Pancreas (tissue), 10 donors: ENCODE data around the gene KNL1. TPM values are rescaled to one million over a fixed set of nuclear protein-coding genes. Genes with fewer than 3 reads are reported as not detected.

Source experiments
- ATAC-seq, 4 donors: fragments of 200-7000 bp; cut with Tn5 transposase; one replicate each; pipeline versions ENCODE4 v1.8.0 to v1.9.1; 2020; ENCODE audit warnings: mild to moderate bottlenecking in 4 of 4, moderate library complexity in 4 of 4
- DNase-seq, 6 donors: peaks; one replicate each; pipeline ENCODE4 v3.0.0-alpha.2; 2020
- FAIRE-seq: peaks from 2 replicates; lab custom pipeline; 2012; peaks lifted over from hg19 to GRCh38; lab: Jason Lieb, UNC
- H3K27ac ChIP-seq, 4 donors: fragments of 200-600 bp; sonication (generic); 1 replicate in 3 of 4; 2 replicates in 1 of 4; pipeline versions ENCODE4 v1.5.0 to v1.8.0; 2020
- H3K27me3 ChIP-seq, 4 donors: fragments of 200-600 bp; one replicate each; pipeline ENCODE4 v1.8.0; 2021
- H3K36me3 ChIP-seq, 3 donors: fragments of 200-600 bp; sonication (generic) in 1 of 3; one replicate each; pipeline versions ENCODE4 v1.5.0 to v1.8.0; 2020 to 2021
- H3K4me1 ChIP-seq, 3 donors: fragments of 200-600 bp; one replicate each; pipeline ENCODE4 v1.8.0; 2021
- H3K4me3 ChIP-seq, 4 donors: fragments of 200-600 bp; sonication (generic) in 2 of 4; one replicate each; pipeline versions ENCODE4 v1.5.0 to v1.8.0; 2020 to 2021
- H3K9me3 ChIP-seq, 4 donors: fragments of 200-600 bp; one replicate each; pipeline ENCODE4 v1.8.0; 2021
- WGBS, 2 donors: extraction: QIAGEN DNeasy Blood & Tissue Kit; methylation state at CpG; one replicate each; pipeline ENCODE4 v1.1.7; 2013; 5-methylcytosine and 5-hydroxymethylcytosine counted together
- intact Hi-C, 3 donors: fragments of 100-400 bp; cut with DNase I; formaldehyde crosslinking; loops; one replicate each; pipeline versions ENCODE4 v1.11.1 to v1.14.2; 2022
- polyA plus RNA-seq, 2 donors: library from polyadenylated mRNA; stranded (reverse); fragments of 200-250 nt; gene quantifications; one replicate each; pipeline ENCODE4 v1.2.3, GENCODE V29; 2013
- total RNA-seq, 6 donors: library from RNA; stranded (reverse); fragmentation: NEBNext Ultra II Directional in 4 of 6; extraction: Animal tissue kit (Norgen Biotek cat#: 25700) in 4 of 6; gene quantifications; one replicate each; pipeline versions ENCODE4 v1.2.1 to v1.2.4, GENCODE V29; 2021 to 2023
- TF ChIP-seq, protein P1 (sequence below), 4 donors: fragments of 200-600 bp; sonication (generic) in 3 of 4; IDR thresholded peaks; one replicate each; pipeline versions ENCODE4 v1.5.0 to v1.8.0; 2021; ENCODE audit warnings: antibody characterized with exemption in 4 of 4
- donor health status: healthy with polysubstance abuse.
- donor health status: DM: no; HTN: no; CAD: no; lungs with moderate emphysema.
- donor health status: DM: no; HTN: no; CAD: no.
- donor health status: control.
- donor health status: control.
- donor health status: Bipolar disorder and iron deficiency.
- donor health status: DM: yes; HTN: yes; CAD: no.
- donor health status: DM: no; HTN: no; CAD: no.
- donor health status: DM: no; HTN: no; CAD: no.
- donor health status: DM: yes; HTN: yes; CAD: no.

Gene KNL1
- total and polyA plus RNA-seq, 8 donors: 0.02 to 0.90 (median 0.29) TPM

GRCh38 chr15:40618906-40619305 lies 24.9 kb downstream of the KNL1 start:
- Histone ChIP-seq H3K9me3 (no peaks in the 10 kb centered on the region), H3K36me3 (no peaks in the 10 kb centered on the region), H3K27ac (no peak overlapping the region), H3K4me3 (no peak overlapping the region), H3K4me1 (no peaks in the 10 kb centered on the region), H3K27me3 (no peaks in the 10 kb centered on the region)
- FAIRE-seq (no peak), ATAC-seq (no peak), DNase-seq (no peak)
- TF ChIP-seq, protein P1, sequence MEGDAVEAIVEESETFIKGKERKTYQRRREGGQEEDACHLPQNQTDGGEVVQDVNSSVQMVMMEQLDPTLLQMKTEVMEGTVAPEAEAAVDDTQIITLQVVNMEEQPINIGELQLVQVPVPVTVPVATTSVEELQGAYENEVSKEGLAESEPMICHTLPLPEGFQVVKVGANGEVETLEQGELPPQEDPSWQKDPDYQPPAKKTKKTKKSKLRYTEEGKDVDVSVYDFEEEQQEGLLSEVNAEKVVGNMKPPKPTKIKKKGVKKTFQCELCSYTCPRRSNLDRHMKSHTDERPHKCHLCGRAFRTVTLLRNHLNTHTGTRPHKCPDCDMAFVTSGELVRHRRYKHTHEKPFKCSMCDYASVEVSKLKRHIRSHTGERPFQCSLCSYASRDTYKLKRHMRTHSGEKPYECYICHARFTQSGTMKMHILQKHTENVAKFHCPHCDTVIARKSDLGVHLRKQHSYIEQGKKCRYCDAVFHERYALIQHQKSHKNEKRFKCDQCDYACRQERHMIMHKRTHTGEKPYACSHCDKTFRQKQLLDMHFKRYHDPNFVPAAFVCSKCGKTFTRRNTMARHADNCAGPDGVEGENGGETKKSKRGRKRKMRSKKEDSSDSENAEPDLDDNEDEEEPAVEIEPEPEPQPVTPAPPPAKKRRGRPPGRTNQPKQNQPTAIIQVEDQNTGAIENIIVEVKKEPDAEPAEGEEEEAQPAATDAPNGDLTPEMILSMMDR (IDR thresholded peaks at IDR 0.05): no peak
- intact Hi-C loops: no loop called here

DNA sequence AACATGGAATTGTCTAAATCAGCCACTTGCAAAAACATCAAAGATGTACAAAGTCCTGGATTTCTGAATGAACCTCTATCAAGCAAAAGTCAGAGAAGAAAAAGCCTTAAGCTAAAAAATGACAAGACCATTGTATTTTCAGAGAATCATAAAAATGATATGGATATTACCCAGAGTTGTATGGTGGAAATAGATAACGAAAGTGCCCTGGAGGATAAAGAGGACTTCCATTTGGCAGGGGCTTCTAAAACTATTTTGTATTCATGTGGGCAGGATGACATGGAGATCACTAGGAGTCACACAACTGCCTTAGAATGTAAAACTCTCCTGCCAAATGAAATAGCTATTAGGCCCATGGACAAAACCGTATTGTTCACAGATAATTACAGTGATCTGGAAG lies 29.3 kb downstream of the KNL1 start:
- no peak for ATAC-seq
- Histone ChIP-seq H3K4me3 (no peak overlapping the region), H3K36me3 (no peaks in the 10 kb centered on the region), H3K9me3 (no peaks in the 10 kb centered on the region), H3K27me3 (no peaks in the 10 kb centered on the region), H3K4me1 (no peaks in the 10 kb centered on the region), H3K27ac (no peak overlapping the region)
- intact Hi-C loops: no loop called here
- FAIRE-seq: no peak
- DNase-seq: no peak
- TF ChIP-seq, protein P1 (IDR thresholded peaks at IDR 0.05): no peak
- WGBS, 2 donors: 93 to 94% methylated on average over 2 of the region's 2 CpGs

GRCh38 chr15:40630313-40630712 lies 36.3 kb downstream of the KNL1 start:
- intact Hi-C loops: no loop called here

DNA sequence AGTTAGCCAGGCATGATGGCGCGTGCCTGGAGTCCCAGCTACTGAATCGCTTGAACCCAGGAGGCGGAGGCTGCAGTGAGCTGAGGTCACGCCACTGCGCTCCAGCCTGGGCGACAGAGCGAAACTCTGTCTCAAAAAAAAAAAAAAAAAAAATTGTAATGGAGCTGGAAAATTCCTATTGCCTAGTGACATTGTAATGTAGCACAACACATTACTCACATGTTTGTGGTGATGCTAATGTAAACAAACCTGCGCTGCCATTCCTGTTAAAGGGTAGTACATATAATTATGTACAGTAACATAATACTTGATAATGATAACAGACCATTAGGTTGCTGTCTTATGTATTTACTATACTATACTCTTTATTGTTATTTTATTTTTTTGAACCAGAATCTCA lies 39.1 kb downstream of the KNL1 start:
- FAIRE-seq: no peak
- no peak for DNase-seq
- Histone ChIP-seq H3K36me3 (no peaks in the 10 kb centered on the region), H3K4me3 (no peak overlapping the region), H3K27me3 (no peaks in the 10 kb centered on the region), H3K9me3 (no peaks in the 10 kb centered on the region), H3K4me1 (no peaks in the 10 kb centered on the region), H3K27ac (no peak overlapping the region)
- no peak for ATAC-seq
- intact Hi-C loops: no loop called here
- TF ChIP-seq, protein P1 (IDR thresholded peaks at IDR 0.05): no peak
- WGBS, 2 donors: 95 to 97% methylated on average over 9 of the region's 9 CpGs

More at GRCh38 chr15:40630313-40630712, 36.3 kb downstream of the KNL1 start:
- Histone ChIP-seq H3K27ac (no peak overlapping the region), H3K4me1 (no peaks in the 10 kb centered on the region), H3K9me3 (no peaks in the 10 kb centered on the region), H3K27me3 (no peaks in the 10 kb centered on the region), H3K36me3 (no peaks in the 10 kb centered on the region), H3K4me3 (no peak overlapping the region)
- ATAC-seq (no peak), DNase-seq (no peak), FAIRE-seq (no peak)
- 97 to 98% methylated on average over 2 of the region's 2 CpGs for WGBS, 2 donors
- TF ChIP-seq, protein P1 (IDR thresholded peaks at IDR 0.05): no peak

DNA sequence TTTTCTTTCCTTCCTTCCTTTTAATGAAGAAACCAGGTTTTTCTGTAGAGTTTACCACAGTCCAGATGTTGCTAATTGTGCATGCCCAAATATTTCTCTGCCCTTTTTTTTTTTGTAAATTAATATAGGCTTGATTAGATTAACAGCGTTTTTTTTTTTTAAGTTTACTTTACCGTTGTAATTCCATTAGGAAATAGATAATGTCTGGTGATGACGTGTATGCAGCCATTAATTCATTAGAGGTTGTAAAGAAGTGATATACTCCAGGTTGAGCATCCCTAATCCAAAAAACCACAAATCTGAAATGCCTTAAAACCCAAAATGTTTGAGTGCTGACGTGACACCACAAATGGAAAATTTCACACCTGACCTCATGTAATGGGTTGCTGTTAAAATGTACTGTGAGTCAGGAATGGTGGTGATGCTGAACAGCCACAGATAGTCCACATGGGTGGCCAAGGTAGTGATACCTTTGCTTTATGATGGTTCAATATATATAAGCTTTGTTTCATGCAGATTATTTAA lies 43.2 kb downstream of the KNL1 start:
- FAIRE-seq: no peak
- Histone ChIP-seq H3K36me3 (no peaks in the 10 kb centered on the region), H3K4me1 (no peaks in the 10 kb centered on the region), H3K4me3 (no peak overlapping the region), H3K27ac (no peak overlapping the region), H3K9me3 (no peaks in the 10 kb centered on the region), H3K27me3 (no peaks in the 10 kb centered on the region)
- no peak for ATAC-seq
- intact Hi-C loops: loop anchor here in 1 of 3 donors (5.0 kb wide), 1 partner anchor 1500 kb away; no protein-coding TSS in a partner anchor
- TF ChIP-seq, protein P1 (IDR thresholded peaks at IDR 0.05): no peak
- DNase-seq: no peak
- 50 to 54% methylated on average over 4 of the region's 4 CpGs for WGBS, 2 donors
